C4-2B (cell line): ENCODE measurements around the gene RPS3.

Experiments
- H3K27ac ChIP-seq: fragments of 450-650 bp; 2 replicates; pipeline ENCODE4 v1.5.1; 2017
- CTCF ChIP-seq: fragments of 450-650 bp; conservative IDR thresholded peaks from 2 replicates; pipeline ENCODE4 v1.5.1; 2017; ENCODE audit warnings: mild to moderate bottlenecking
- ZFX ChIP-seq: fragments of 450-650 bp; IDR thresholded peaks from 2 replicates; pipeline ENCODE4 v1.6.1; 2017

Gene RPS3

GRCh38 chr11:75394085-75394840, 5.1 kb upstream of the RPS3 start:
- no peak overlapping the region for H3K27ac ChIP-seq
- no peak for TF ChIP-seq CTCF
- no peak for TF ChIP-seq ZFX

- TF ChIP-seq CTCF, result no peak
- TF ChIP-seq ZFX, result no peak
- peak overlapping the region; percentile 95; the same call in 1 of the 2 replicates for H3K27ac ChIP-seq
These were observed 412 bp upstream of the RPS3 start for GRCh38 chr11:75398906-75399305.

- H3K27ac ChIP-seq, result peak overlapping the region; percentile 95
- no peak for TF ChIP-seq ZFX
- no peak; the same call in 1 of the 2 replicates for TF ChIP-seq CTCF
These were observed 988 bp downstream of the RPS3 start for GRCh38 chr11:75400146-75400865.

- peak overlapping the region; percentile 95; the same call in 1 of the 2 replicates for H3K27ac ChIP-seq
- TF ChIP-seq CTCF (peak; percentile 5; the same call in 1 of the 2 replicates), ZFX (no peak)
These were observed 2.9 kb downstream of the RPS3 start for GRCh38 chr11:75402002-75402773.

GRCh38 chr11:75403037-75403436, 3.7 kb downstream of the RPS3 start:
- H3K27ac ChIP-seq, result no peak overlapping the region; the same call in 1 of the 2 replicates

GRCh38 chr11:75403983-75404658, 4.8 kb downstream of the RPS3 start:
- H3K27ac ChIP-seq, result no peak overlapping the region
- TF ChIP-seq ZFX (no peak), CTCF (no peak)

More at GRCh38 chr11:75403037-75403436, 3.7 kb downstream of the RPS3 start:
- no peak for TF ChIP-seq ZFX

GRCh38 chr11:75406338-75406777, 7.0 kb downstream of the RPS3 start:
- H3K27ac ChIP-seq, result no peak overlapping the region
- no peak for TF ChIP-seq ZFX
- TF ChIP-seq CTCF, result no peak
